Ascending aorta (tissue), 2 donors: ENCODE data around the gene SLC9A2. TPM values are rescaled to one million over a fixed set of nuclear protein-coding genes. Genes with fewer than 3 reads are reported as not detected.

Experiments
- DNase-seq, 2 donors: peaks; one replicate each; pipeline ENCODE4 v3.0.0-alpha.2; 2019; ENCODE audit warnings: low spot score in 2 of 2
- H3K27ac ChIP-seq, 2 donors: fragments of 200-600 bp; sonication (generic); one replicate each; pipeline ENCODE4 v1.5.1; 2016 to 2017; ENCODE audit warnings: mild to moderate bottlenecking in 1 of 2
- H3K27me3 ChIP-seq: fragments of 200-600 bp; sonication (generic); one replicate; pipeline ENCODE4 v1.5.1; 2017
- H3K36me3 ChIP-seq, 2 donors: fragments of 200-600 bp; sonication (generic); one replicate each; pipeline ENCODE4 v1.5.1; 2016
- H3K4me1 ChIP-seq, 2 donors: fragments of 200-600 bp; sonication (generic); one replicate each; pipeline ENCODE4 v1.5.1; 2016 to 2017; ENCODE audit warnings: mild to moderate bottlenecking in 1 of 2
- H3K4me3 ChIP-seq, 2 donors: fragments of 200-600 bp; sonication (generic); one replicate each; pipeline ENCODE4 v1.5.1; 2016 to 2017; ENCODE audit warnings: mild to moderate bottlenecking in 1 of 2
- H3K9me3 ChIP-seq, 2 donors: fragments of 200-600 bp; sonication (generic); one replicate each; pipeline ENCODE4 v1.5.1; 2016
- intact Hi-C: fragments of 100-400 bp; cut with DNase I; formaldehyde crosslinking; loops from one replicate; pipeline ENCODE4 v1.15.1; 2023
- total RNA-seq: library from RNA; depleted of rRNA; stranded (reverse); fragments of >200 nt; gene quantifications from one replicate; pipeline ENCODE4 v1.1.0, GENCODE V29; 2016
- TF ChIP-seq, protein P1 (sequence below), 3 experiments: fragments of 200-600 bp in 2 of 3; fragments of 450-650 bp in 1 of 3; sonication (generic) in 2 of 3; IDR thresholded peaks; one replicate each; pipeline ENCODE4 v1.5.1; 2016 to 2019; ENCODE audit warnings: antibody characterized with exemption in 3 of 3, mild to moderate bottlenecking in 1 of 3, moderate library complexity in 1 of 3

The SLC9A2 gene, protein sequence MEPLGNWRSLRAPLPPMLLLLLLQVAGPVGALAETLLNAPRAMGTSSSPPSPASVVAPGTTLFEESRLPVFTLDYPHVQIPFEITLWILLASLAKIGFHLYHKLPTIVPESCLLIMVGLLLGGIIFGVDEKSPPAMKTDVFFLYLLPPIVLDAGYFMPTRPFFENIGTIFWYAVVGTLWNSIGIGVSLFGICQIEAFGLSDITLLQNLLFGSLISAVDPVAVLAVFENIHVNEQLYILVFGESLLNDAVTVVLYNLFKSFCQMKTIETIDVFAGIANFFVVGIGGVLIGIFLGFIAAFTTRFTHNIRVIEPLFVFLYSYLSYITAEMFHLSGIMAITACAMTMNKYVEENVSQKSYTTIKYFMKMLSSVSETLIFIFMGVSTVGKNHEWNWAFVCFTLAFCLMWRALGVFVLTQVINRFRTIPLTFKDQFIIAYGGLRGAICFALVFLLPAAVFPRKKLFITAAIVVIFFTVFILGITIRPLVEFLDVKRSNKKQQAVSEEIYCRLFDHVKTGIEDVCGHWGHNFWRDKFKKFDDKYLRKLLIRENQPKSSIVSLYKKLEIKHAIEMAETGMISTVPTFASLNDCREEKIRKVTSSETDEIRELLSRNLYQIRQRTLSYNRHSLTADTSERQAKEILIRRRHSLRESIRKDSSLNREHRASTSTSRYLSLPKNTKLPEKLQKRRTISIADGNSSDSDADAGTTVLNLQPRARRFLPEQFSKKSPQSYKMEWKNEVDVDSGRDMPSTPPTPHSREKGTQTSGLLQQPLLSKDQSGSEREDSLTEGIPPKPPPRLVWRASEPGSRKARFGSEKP
- total RNA-seq: not detected

DNA sequence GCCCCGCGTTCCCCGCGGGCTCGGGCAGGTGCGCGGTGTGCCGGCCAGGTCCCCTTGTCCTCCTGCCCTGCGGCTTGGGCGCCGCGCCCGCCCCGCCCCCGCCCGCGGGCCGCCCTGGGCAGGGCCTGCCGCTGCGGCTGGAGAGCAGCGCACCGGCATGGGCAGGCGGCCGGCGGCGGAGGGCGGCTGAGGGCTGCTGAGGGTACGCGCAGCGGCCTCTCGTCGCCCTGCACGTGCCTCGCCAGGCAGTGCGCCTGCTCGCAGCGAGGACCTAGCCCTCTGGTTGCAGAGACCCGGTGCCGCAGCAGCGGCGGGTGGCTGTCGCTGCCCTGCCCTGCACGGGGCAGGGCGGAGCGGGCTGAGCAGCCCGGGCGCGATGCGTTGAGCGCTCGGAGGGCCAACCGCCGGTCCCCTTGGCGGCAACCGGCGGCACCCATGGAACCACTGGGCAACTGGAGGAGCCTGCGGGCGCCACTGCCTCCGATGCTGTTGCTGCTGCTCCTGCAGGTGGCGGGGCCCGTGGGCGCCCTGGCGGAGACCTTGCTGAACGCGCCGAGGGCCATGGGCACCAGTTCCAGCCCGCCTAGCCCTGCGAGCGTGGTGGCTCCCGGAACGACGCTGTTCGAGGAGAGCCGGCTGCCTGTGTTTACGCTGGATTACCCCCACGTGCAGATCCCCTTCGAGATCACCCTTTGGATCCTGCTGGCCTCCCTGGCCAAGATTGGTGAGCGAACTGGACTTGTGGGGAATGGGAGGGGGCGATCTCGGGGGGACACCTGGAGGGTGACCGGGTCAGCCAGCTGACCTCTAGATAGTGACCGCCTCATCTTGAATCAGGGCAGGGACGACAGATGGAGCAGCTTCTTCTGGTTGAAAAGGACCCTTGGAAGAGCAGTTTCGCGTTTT is at the start of gene SLC9A2:
SLC9A2 (plus strand) TSS at position 140 of the 906 bp plus-strand sequence; CDS start at position 436, 296 bp downstream.
- no peaks in the 10 kb centered on the region for H3K9me3 ChIP-seq
- no peak within 1 kb of the TSS for H3K27ac ChIP-seq
- TF ChIP-seq, protein P1, sequence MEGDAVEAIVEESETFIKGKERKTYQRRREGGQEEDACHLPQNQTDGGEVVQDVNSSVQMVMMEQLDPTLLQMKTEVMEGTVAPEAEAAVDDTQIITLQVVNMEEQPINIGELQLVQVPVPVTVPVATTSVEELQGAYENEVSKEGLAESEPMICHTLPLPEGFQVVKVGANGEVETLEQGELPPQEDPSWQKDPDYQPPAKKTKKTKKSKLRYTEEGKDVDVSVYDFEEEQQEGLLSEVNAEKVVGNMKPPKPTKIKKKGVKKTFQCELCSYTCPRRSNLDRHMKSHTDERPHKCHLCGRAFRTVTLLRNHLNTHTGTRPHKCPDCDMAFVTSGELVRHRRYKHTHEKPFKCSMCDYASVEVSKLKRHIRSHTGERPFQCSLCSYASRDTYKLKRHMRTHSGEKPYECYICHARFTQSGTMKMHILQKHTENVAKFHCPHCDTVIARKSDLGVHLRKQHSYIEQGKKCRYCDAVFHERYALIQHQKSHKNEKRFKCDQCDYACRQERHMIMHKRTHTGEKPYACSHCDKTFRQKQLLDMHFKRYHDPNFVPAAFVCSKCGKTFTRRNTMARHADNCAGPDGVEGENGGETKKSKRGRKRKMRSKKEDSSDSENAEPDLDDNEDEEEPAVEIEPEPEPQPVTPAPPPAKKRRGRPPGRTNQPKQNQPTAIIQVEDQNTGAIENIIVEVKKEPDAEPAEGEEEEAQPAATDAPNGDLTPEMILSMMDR (IDR thresholded peaks at IDR 0.05): no peak
- intact Hi-C loops: no loop called here
- no peak for DNase-seq
- peak within 1 kb of the TSS; percentile 61 to 68 for H3K4me3 ChIP-seq
- H3K27me3 ChIP-seq: no peaks in the 10 kb centered on the region
- peaks cover 0 to 8% of the 10 kb centered on the region in 2 donors for H3K4me1 ChIP-seq
- H3K36me3 ChIP-seq: no peaks in the 10 kb centered on the region

DNA sequence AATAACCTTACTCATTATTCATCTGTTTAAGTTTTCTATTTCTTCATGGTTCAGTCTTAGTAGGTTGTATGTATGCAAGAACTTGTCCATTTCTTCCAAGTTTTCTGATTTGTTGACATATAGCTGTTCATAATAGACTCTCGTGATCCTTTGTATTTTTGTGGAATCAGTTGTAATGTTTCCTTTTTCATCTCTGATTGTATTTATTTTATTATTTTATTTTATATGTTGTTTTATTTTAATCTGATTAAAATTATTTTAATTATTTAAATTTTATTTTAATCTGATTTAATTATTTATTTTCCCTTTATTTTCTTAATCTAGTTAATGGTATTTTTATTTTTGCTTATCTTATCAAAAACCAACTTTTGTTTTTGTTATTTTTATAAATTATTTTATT is 43.5 kb upstream of the SLC9A2 start:
- H3K4me1 ChIP-seq: no peaks in the 10 kb centered on the region
- H3K27me3 ChIP-seq: no peaks in the 10 kb centered on the region
- peaks cover 0 to 14% of the 10 kb centered on the region in 2 donors for H3K9me3 ChIP-seq
- intact Hi-C loops: no loop called here
- no peak overlapping the region for H3K27ac ChIP-seq
- TF ChIP-seq, protein P1 (IDR thresholded peaks at IDR 0.05): no peak
- H3K4me3 ChIP-seq: no peak overlapping the region
- H3K36me3 ChIP-seq: no peaks in the 10 kb centered on the region
- no peak for DNase-seq

DNA sequence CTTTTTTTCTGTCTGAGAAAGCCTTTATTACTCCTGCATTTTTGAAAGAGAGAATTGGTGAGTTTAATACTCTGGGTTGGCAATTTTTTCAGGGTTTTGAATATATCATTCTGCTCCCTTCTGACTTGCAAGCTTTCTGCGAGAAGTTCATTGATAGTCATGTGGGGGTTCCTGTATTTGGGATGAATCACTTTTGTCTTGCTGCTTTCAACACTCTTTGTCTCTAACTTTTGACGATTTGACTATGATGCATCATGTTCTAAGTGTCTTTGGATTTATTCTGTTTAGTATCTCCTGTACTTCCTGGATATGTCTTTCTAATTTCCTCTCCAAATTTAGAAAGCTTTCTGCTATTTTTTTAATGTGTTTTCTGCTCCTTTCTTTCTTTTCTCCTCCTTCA is 41.0 kb upstream of the SLC9A2 start:
- H3K9me3 ChIP-seq: peaks cover 0 to 14% of the 10 kb centered on the region in 2 donors
- H3K27me3 ChIP-seq: no peaks in the 10 kb centered on the region
- intact Hi-C loops: no loop called here
- H3K27ac ChIP-seq: no peak overlapping the region
- DNase-seq: no peak
- TF ChIP-seq, protein P1 (IDR thresholded peaks at IDR 0.05): no peak
- no peaks in the 10 kb centered on the region for H3K36me3 ChIP-seq
- no peak overlapping the region for H3K4me3 ChIP-seq
- no peaks in the 10 kb centered on the region for H3K4me1 ChIP-seq

DNA sequence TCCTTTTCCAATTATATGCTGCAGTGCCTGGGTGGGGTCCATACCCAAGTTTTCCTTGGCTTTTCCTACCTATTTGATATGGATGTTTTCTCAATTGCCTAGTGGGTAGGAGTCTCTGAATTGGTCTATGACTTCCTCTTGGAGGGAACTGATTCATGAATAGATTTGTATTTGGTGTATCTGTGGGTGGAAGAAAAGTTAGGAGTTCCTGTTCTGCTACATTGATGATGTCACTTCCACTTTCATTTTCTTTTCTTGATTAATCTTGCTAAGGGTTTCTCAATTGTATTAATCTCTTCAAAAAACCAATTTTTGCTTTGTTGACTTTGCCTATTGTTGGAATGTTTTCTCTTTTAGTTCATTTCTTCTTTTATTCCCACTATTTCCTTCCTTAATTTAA is 37.4 kb upstream of the SLC9A2 start:
- H3K4me3 ChIP-seq: no peak overlapping the region
- H3K9me3 ChIP-seq: peaks cover 0 to 3% of the 10 kb centered on the region in 2 donors
- no peaks in the 10 kb centered on the region for H3K27me3 ChIP-seq
- H3K36me3 ChIP-seq: no peaks in the 10 kb centered on the region
- TF ChIP-seq, protein P1 (IDR thresholded peaks at IDR 0.05): no peak
- H3K27ac ChIP-seq: no peak overlapping the region
- peaks cover 0 to 2% of the 10 kb centered on the region in 2 donors for H3K4me1 ChIP-seq
- intact Hi-C loops: no loop called here
- DNase-seq: no peak

DNA sequence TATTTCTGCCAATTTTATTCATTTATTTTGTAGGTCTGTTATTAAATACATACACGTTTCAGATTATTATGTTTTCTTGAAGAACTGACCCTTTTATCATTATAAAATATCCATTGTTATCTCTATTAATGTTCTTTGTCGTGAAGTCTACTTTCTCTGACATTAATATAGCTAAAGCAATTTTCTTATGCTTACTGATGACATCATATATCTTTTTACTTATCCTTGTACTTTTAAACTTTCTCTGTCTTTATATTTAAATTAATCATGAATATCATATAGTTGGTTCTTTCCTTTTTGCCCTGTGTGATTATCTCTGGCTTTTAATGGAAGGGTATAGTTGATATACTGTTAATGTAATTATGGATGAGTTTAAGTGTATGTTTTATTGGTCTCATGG is 36.5 kb upstream of the SLC9A2 start:
- peaks cover 0 to 3% of the 10 kb centered on the region in 2 donors for H3K9me3 ChIP-seq
- no peak overlapping the region for H3K4me3 ChIP-seq
- intact Hi-C loops: no loop called here
- TF ChIP-seq, protein P1 (IDR thresholded peaks at IDR 0.05): no peak
- no peaks in the 10 kb centered on the region for H3K36me3 ChIP-seq
- no peak overlapping the region for H3K27ac ChIP-seq
- no peak for DNase-seq
- H3K4me1 ChIP-seq: peaks cover 0 to 2% of the 10 kb centered on the region in 2 donors
- H3K27me3 ChIP-seq: no peaks in the 10 kb centered on the region
